Ishikawa (cell line): Measurements from ENCODE around the gene GTF2F2.

ENCODE experiments used
- CEBPB ChIP-seq: IDR thresholded peaks from 2 replicates; pipeline ENCODE4 v1.6.1; 2012
- CREB1 ChIP-seq: IDR thresholded peaks from 2 replicates; pipeline ENCODE4 v1.6.1; 2012; ENCODE audit warnings: low read depth
- EP300 ChIP-seq: IDR thresholded peaks from 2 replicates; pipeline ENCODE4 v1.6.1; 2012; ENCODE audit warnings: borderline replicate concordance
- FOXM1 ChIP-seq: IDR thresholded peaks from 2 replicates; pipeline ENCODE4 v1.6.1; 2012; ENCODE audit warnings: low read depth, borderline replicate concordance
- MAX ChIP-seq: IDR thresholded peaks from 2 replicates; pipeline ENCODE4 v1.6.1; 2012
- RAD21 ChIP-seq: IDR thresholded peaks from 2 replicates; pipeline ENCODE4 v1.6.1; 2012; ENCODE audit warnings: low read depth
- TAF1 ChIP-seq: IDR thresholded peaks from 2 replicates; pipeline ENCODE4 v1.6.1; 2012; ENCODE audit warnings: low read depth, mild to moderate bottlenecking
- TEAD4 ChIP-seq: IDR thresholded peaks from 2 replicates; pipeline ENCODE4 v1.6.1; 2012
- YY1 ChIP-seq: IDR thresholded peaks from 2 replicates; pipeline ENCODE4 v1.6.1; 2012; ENCODE audit warnings: low read depth
- ZBTB7A ChIP-seq: IDR thresholded peaks from 2 replicates; pipeline ENCODE4 v1.6.1; 2012; ENCODE audit warnings: low read depth
- TF ChIP-seq, protein P1 (sequence below): IDR thresholded peaks from 2 replicates; pipeline ENCODE4 v1.6.1; 2012; ENCODE audit warnings: low read depth, mild to moderate bottlenecking

- no peak for TF ChIP-seq TAF1
- no peak for TF ChIP-seq MAX
- TF ChIP-seq RAD21 = no peak
- no peak for TF ChIP-seq CREB1
- no peak for TF ChIP-seq ZBTB7A
- no peak for TF ChIP-seq FOXM1
- TF ChIP-seq, protein P1, sequence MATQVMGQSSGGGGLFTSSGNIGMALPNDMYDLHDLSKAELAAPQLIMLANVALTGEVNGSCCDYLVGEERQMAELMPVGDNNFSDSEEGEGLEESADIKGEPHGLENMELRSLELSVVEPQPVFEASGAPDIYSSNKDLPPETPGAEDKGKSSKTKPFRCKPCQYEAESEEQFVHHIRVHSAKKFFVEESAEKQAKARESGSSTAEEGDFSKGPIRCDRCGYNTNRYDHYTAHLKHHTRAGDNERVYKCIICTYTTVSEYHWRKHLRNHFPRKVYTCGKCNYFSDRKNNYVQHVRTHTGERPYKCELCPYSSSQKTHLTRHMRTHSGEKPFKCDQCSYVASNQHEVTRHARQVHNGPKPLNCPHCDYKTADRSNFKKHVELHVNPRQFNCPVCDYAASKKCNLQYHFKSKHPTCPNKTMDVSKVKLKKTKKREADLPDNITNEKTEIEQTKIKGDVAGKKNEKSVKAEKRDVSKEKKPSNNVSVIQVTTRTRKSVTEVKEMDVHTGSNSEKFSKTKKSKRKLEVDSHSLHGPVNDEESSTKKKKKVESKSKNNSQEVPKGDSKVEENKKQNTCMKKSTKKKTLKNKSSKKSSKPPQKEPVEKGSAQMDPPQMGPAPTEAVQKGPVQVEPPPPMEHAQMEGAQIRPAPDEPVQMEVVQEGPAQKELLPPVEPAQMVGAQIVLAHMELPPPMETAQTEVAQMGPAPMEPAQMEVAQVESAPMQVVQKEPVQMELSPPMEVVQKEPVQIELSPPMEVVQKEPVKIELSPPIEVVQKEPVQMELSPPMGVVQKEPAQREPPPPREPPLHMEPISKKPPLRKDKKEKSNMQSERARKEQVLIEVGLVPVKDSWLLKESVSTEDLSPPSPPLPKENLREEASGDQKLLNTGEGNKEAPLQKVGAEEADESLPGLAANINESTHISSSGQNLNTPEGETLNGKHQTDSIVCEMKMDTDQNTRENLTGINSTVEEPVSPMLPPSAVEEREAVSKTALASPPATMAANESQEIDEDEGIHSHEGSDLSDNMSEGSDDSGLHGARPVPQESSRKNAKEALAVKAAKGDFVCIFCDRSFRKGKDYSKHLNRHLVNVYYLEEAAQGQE = no peak
- TF ChIP-seq TEAD4 = no peak
- no peak for TF ChIP-seq EP300
- no peak for TF ChIP-seq CEBPB
- TF ChIP-seq YY1 = no peak
Measured at GRCh38 chr13:45073809-45074208, 46.5 kb upstream of the GTF2F2 start.
